NCI-H2107 treated with DMSO at 0.1 percent for 48 hours (cell line): ENCODE measurements around the gene TMEM54.

Source experiments
- DNase-seq: peaks from one replicate; lab custom pipeline; 2025; ENCODE audit not compliant: unreplicated experiment; lab: John Stamatoyannopoulos, UW

The TMEM54 gene

GRCh38 chr1:32900956-32901822 lies at the start of gene TMEM54:
Gene TMEM54, minus strand, starts transcription at chr1:32901389. Its CDS starts 151 bp downstream, at chr1:32901238.
- no peak for DNase-seq

GRCh38 chr1:32949519-32949918 lies 48.3 kb upstream of the TMEM54 start:
- no peak for DNase-seq

GRCh38 chr1:32948905-32949304 lies 47.7 kb upstream of the TMEM54 start:
- no peak for DNase-seq

GRCh38 chr1:32948390-32948722 lies 47.2 kb upstream of the TMEM54 start:
- DNase-seq, result no peak

- no peak for DNase-seq
Measured at GRCh38 chr1:32947669-32948389, 46.6 kb upstream of the TMEM54 start.

- DNase-seq, result no peak
Measured at GRCh38 chr1:32946413-32946812, 45.2 kb upstream of the TMEM54 start.

- no peak for DNase-seq
Measured at GRCh38 chr1:32944180-32944579, 43.0 kb upstream of the TMEM54 start.

- no peak for DNase-seq
Measured at GRCh38 chr1:32939655-32940371, 38.6 kb upstream of the TMEM54 start.

GRCh38 chr1:32937061-32937460 lies 35.9 kb upstream of the TMEM54 start:
- no peak for DNase-seq

GRCh38 chr1:32934535-32934934 lies 33.3 kb upstream of the TMEM54 start:
- no peak for DNase-seq

GRCh38 chr1:32933742-32934322 lies 32.6 kb upstream of the TMEM54 start:
- DNase-seq, result no peak

GRCh38 chr1:32931760-32932159 lies 30.6 kb upstream of the TMEM54 start:
- DNase-seq, result no peak

- DNase-seq, result no peak
Measured at GRCh38 chr1:32929366-32929765, 28.2 kb upstream of the TMEM54 start.

GRCh38 chr1:32928715-32929114 lies 27.5 kb upstream of the TMEM54 start:
- no peak for DNase-seq

- DNase-seq, result no peak
Measured at GRCh38 chr1:32928285-32928684, 27.1 kb upstream of the TMEM54 start.

GRCh38 chr1:32927441-32927840 lies 26.3 kb upstream of the TMEM54 start:
- no peak for DNase-seq

GRCh38 chr1:32926562-32926961 lies 25.4 kb upstream of the TMEM54 start:
- no peak for DNase-seq

GRCh38 chr1:32925403-32926162 lies 24.4 kb upstream of the TMEM54 start:
- peak; percentile 60 for DNase-seq

GRCh38 chr1:32924881-32925344 lies 23.7 kb upstream of the TMEM54 start:
- no peak for DNase-seq

- DNase-seq, result no peak
Measured at GRCh38 chr1:32920833-32921232, 19.6 kb upstream of the TMEM54 start.
